ENCODE results near the gene PLXDC2. TPM values are rescaled to one million over a fixed set of nuclear protein-coding genes. Genes with fewer than 3 reads are reported as not detected.

PLXDC2 gene
- total RNA-seq, 1 experiment from 2014 or later = 30.3 TPM

GRCh38 chr10:19937989-19938388 lies 121.8 kb downstream of the PLXDC2 start:
- DNase-seq (ENCODE audit: low spot score) = no peak

DNA sequence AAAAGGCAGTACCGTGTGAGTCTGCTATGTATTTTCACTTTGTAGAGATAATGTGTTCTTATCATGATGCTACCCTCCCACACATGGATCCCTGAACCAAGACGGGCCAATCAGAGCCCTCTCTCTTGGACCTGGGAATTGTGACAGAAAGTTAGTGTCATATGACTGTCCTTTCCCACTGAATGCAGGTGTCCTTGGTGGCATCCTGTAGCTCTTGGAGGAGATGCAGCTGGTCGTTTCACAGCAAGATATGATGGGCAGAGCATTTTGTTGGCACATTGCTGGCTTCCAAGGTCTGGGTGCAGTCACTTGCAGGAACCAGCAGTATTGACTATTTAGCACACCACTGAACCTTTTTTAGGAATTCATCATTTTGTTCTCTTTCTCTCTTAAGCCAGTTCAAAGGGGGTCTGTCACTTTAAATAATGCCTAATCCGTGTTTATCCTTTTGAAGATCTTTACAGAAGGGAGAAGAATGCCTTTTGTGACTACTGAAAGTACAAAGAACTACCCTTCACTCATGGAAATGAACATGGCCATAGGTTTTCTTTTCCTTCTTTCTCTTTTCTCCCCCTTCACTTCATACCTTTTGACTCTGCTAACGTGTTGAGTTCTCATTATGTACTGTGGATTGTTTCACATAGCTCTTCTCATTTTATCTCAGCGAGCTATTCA lies 125.1 kb downstream of the PLXDC2 start:
- DNase-seq (ENCODE audit: low spot score) = no peak

DNA sequence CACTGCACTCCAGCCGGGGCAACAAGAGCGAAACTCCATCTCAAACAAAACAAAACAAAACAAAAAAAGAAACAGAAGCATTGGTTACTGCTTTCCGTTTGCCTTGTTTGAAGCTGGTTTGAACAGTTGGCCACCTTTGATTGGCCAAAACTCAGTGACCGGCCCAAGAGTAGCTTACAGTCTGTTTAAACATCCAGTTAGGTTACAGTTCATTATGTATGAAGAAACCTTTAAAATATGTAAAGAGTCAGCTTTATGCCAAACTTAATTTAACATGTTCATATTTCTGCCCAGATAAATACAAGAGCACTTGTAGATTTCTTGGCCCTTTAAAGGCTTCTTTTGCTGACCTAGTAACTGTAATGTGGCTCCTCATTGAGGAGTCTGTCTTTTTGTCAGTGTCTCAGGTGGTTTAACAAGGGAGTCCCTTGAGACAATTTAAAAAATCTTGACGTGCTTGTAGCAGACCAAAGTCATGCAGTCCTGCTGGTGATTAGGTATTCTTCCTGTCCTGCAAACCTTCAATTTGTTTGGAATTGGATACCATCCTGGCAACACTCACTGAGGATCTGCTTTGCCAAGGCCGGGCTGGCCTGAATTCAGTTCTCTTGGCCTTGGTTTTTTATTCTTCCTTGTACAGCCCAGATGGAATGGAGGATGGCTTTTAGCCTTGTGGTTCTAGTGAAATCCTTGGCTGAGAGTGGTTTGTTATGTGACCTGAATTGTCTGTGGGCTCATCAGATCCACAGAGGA lies 128.9 kb downstream of the PLXDC2 start:
- DNase-seq (ENCODE audit: low spot score) = no peak

DNA sequence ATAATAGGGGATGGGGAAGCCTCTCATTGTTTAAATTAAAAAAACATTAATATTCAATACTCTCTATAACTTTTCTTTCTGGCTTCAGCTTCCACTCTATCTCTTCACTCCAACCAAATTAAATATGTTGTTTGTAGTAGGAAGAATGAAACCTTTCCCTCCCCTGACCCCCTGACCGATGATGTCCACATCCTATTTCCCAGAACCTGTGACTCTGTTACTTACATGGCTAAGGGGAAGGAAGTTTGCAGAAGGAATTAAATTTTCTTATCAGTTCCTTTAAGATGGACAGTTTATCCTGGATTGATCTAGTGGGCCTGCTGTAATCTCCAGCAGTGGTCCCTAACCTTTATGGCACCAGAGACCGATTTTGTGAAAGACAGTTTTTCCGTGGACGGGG lies 130.0 kb downstream of the PLXDC2 start:
- DNase-seq (ENCODE audit: low spot score) = no peak

DNA sequence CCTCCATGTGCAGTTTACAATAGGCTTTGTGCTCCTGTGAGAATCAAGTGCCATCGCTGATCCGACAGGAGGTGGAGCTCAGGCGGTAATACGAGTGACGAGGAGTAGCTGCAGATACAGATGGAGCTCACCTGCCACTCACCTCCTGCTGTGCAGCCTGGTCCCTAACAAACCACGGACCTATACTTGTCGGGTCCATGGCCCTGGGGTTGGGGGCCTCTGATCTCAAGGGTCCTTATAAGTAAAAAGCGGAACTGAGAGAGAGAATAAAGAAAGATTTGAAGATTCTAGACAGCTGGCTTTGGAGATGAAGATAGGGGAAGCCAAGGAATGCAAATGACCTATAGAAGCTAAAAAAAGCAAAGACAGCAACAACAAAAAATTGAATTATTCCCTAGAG lies 130.6 kb downstream of the PLXDC2 start:
- DNase-seq (ENCODE audit: low spot score) = no peak

DNA sequence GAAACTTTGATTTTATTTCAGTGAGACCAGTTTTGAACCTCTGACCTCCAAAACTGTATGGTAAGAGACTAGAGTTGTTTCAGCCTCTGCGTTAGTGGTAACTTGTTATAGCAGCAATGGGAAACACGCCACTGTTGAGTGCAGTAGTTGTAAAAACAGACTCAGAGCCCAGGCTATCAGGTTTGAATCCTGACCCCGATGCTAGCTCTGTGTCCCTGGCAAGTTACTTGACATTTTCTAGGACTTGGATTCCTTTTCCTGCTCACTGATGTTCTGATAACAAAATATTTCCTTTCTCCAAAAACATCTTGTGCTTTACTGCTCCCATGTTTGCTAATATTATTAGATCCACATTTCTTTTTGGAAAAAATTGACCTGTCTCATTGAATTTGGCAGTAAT lies 131.0 kb downstream of the PLXDC2 start:
- no peak for DNase-seq (ENCODE audit: low spot score)

GRCh38 chr10:19947656-19948055 lies 131.4 kb downstream of the PLXDC2 start:
- DNase-seq (ENCODE audit: low spot score) = no peak

DNA sequence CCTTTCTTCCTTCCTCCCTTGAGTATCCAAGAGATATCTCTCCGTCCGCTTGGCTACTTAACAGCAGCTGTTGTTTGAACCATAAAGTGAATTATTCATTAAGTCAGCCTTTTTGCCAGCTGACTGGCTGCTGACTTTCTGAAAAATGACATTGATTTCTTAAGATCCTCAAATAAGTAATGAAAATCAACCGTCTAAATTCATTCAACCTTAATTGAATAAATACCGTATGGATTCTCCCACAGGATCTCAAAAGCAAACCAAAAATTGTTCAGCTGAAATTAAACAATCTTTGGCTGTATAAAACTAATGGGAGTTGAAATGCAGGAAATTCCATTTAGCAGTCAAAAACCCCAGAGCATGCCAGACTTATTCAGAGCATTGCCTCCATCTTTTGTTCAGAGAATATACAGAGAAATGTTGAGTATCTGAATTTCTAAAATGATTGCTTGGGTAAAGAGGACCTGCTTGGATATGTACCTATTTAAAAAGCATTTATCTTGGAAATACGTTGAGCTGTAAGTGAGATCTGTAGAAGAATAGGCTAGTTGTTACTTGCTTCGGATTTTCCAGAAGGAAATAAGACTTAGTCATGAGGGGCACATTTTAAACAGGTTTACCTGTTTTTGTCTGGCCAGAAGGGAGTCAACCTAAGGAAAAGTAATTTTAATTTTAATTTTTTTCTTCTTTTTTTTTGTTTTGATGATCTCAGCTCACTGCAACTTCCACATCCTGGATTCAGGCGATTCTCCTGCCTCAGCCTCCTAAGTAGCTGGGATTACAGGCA lies 136.2 kb downstream of the PLXDC2 start:
- no peak for DNase-seq (ENCODE audit: low spot score)

DNA sequence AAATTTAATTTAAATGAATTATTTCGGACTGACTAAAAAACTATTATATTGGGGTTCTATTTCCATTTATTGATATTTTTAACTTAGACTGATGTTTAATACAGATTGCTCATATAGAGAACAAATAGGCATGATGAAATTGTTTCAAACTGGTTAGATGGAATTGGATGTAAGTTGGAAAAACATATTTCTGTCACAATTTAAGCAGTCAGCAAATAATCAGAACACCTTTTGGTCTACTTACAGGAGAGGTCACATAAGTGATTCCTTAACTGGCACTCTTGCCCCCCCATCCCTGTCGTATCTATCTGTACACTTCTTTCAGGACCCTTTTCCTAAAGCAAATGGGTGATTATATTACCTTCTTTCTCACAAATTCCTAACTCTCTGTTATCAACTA lies 138.4 kb downstream of the PLXDC2 start:
- DNase-seq (ENCODE audit: low spot score) = no peak

GRCh38 chr10:19956516-19957032 lies 140.3 kb downstream of the PLXDC2 start:
- no peak for DNase-seq (ENCODE audit: low spot score)

DNA sequence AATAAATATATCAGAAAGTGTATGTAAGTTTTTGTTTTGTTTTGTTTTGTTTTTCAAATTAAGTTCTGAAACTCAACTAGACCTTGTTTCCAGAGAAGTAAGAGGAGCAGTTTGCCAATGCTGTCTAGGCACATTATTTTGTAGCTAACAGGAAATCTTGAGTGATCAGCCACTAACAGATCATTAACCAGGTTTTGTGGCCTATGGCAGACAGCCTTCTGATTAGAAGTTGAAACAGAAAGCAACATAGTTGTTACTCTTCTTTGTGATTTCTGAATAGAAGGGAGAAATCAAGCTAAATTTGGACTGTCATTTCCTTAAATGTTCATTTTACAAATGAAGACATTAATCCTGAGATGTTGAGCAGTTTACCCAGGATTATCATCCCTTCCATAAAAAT lies 142.6 kb downstream of the PLXDC2 start:
- DNase-seq (ENCODE audit: low spot score) = no peak

DNA sequence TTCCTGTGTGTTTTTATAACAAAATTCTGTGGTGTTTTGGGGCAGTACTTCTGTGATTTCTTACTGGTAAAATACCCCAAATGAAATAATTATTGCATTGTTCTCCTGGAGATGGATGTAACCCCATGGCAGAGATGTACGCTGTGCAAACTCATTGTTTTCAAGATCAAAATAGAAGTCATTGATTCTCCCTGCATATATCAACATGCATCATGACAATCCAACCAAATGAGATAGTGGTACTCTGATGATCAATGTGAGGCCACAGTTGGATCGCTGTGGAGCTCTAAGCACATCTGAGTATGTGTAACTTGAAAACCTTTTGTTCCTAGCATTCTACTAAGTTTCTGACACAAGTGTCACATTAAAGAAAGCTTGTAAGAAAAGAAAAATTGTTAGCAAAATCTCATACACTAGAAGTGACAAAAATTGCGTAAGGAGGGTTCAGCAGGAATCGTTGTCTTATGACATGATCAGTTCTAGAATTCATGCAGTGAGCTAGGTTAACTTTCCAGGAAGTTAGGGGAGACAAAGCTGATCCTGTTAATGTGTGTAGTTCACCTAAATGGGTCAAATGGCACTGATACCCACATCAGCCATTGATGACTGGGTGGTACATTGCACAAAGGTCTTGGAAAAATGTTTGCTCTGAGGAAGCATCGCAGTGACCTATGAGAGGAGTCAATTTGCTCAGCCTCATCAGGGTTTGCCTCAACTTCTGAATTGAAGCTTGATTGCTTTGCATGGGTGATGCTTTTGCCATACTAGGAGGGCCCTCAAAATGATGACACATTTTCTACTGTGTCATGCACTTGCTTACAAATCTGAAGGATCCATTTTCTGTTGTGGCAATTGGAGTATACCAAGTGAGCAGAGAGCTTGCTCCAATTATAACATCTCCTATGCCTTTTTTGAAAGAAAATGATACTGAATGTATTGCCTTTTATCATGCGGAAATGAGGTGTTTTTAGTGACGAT lies 145.1 kb downstream of the PLXDC2 start:
- no peak for DNase-seq (ENCODE audit: low spot score)

- DNase-seq (ENCODE audit: low spot score) = no peak
These were observed 148.4 kb downstream of the PLXDC2 start for GRCh38 chr10:19964625-19965024.

DNA sequence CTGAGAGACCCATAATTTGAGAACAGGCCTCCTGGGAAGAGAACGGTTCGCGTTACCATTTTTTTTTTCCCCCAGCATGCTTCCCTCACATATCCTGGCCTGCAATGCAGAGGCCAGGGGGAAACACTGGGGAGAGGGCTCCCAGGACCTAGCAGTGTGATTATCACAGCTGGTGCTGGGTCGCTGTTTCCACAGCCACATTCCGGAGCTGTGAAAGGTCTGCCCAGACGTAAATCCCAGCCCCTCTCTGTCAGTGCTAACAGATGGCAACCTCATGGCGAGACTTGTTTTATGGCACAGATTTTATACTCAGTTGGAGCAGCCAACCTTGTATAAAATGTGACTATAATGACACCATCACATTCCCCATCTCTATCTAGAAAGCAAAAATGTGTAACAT lies 150.5 kb downstream of the PLXDC2 start:
- no peak for DNase-seq (ENCODE audit: low spot score)

DNA sequence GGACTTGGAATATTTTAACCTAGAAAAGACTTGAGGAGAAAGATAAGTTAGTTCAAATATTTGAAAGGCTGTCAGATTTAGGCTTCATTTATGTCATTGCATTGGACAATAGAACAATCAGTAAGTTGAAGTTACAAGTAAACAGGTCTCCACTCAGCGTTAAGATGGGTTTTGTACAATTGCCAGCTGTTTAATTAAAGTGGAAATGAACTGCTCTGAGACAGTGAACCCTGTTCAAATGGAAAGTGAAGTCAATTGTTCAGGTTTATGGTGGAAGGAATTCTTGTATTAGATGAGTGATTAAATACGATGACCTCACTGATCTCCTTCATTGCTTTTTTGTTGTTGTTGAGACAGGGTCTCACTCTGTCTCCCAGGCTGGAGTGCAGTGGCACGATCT lies 151.7 kb downstream of the PLXDC2 start:
- no peak for DNase-seq (ENCODE audit: low spot score)

DNA sequence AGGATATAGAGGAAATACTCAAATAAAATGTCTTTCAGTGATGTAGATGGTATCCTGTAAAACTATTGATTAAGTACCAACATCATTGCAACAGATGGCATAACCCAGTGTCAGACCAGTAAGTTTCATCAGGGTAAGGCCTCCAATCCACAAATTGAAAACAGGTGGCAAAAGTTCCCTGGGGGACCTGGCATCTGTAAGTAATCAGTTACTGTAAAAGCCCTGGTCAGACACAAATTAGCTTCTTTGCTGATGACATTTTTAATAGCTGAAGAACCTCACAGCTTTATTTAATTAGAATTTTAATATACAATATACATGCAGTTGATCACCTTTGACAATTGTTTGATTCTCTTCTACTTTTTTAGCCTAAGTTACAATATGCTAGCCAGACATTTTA lies 152.5 kb downstream of the PLXDC2 start:
- DNase-seq (ENCODE audit: low spot score) = no peak

GRCh38 chr10:19970256-19970655 lies 154.0 kb downstream of the PLXDC2 start:
- DNase-seq (ENCODE audit: low spot score) = no peak

DNA sequence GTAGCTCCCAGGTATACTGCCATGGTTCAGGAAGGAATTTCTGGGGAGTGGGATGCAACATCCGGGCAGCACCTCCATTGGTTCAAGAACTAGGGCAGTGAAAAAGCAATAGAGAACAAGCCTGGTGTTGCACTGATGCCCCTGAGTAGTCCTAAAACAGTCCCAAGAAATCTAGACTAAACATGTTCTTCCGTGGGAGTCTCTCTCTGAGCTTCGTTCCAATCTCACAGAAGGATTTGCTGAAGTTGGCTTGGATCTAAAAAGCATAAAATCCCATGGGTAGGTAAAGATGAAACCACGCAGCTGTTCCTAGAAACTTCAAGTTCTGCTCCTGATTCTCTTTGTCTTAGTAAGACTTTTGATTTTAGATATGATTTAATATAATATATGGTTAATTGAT lies 154.5 kb downstream of the PLXDC2 start:
- DNase-seq (ENCODE audit: low spot score) = no peak

DNA sequence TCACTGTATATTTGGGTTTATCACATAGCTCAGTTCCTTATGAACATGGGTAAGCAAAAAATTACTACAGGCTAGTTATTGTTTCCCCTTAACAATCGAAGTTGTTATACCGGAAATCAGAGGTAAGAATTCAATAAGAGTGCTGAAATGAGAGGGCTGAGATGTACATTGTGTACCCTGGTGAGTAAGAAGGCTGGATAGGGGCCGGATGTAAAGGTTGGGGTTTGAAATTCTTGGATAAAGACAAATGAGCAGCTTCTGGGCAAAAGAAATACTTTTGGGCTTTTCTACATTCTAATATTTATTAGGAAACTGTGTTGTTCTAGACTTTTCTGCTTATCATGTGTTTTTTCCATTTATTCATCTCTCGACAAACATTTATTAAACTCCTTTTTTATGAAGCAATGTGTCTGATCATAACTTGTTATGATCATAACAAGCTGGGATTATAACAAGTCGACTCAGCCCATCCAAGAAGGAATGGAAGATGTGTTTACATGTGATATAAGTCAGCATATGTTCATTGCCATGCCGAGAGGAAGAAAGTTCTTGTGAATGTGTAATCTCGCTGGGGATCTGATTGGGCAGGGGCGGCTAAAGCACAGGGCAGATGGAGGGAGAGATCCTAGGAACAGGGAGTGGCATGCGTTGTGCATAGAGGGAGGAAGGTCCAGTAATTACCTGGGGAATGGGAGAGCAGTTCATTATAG lies 155.3 kb downstream of the PLXDC2 start:
- DNase-seq (ENCODE audit: low spot score) = no peak

DNA sequence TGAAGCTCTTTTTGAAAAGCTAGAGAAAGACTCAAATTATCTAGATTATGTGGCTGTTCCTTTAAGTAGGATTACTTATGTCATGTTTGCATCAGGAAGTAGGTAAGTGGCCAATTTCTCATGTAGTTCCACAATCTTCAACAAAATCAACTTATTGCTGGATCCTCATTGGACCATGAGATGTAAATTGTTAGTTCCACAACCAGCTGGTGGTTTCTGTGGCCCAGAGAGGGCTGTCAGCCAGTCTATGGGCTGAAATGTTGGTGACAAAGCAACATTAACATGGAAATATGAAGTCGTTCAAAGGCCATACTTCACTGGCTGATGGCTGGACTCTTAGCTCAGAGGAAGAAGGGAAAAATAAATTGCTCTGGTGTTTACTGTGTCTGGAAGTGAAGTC lies 157.9 kb downstream of the PLXDC2 start:
- DNase-seq (ENCODE audit: low spot score) = peak; percentile 59

DNA sequence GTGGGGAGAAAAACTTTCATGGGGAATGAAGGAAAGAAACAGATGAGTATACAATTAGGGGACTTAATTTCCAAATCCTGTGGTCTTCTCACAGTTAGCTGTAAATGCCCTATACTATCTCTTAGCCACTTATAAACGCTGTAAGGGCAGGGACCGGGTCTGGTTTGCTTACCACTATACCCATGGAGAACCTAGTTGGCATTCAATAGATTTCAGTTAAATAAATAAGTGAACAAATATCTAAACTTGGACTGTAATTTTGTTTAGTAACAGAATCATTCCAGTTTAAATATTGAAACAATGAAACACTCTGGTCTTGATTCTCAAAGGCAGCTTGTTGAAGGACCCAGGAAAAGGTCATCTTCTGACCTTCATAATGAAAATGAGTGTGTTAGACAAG lies 158.3 kb downstream of the PLXDC2 start:
- DNase-seq (ENCODE audit: low spot score) = no peak

Data from H4 (cell line).